Activated T-helper 1 cell treated with Interleukin-2 at 50 U/mL for 16 hours (primary cell): Measurements from ENCODE around the gene SWI5.

Experiments used
- DNase-seq: peaks from one replicate; pipeline ENCODE4 v3.0.0-alpha.2; 2020; ENCODE audit warnings: low read depth

Gene SWI5

DNA sequence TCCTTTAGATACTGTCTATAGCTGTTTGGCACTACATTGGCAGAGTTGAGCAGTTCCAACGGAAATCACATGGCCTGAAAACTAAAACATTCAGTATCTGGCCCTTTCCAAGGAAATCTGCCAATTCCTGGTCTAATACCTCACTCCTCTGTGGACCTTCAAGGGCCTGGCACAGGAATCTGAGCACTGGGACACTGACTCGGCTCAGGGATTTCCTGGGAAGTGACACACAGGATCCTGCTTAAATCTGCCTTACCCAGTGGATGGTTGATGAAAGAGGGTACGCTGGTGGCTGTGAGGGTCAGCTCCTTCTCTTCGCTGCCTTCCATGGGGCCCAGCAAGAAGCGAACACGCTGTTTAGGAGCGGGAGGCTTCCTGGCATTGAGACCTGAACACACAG, 45.3 kb downstream of the SWI5 start:
- DNase-seq: no peak

DNA sequence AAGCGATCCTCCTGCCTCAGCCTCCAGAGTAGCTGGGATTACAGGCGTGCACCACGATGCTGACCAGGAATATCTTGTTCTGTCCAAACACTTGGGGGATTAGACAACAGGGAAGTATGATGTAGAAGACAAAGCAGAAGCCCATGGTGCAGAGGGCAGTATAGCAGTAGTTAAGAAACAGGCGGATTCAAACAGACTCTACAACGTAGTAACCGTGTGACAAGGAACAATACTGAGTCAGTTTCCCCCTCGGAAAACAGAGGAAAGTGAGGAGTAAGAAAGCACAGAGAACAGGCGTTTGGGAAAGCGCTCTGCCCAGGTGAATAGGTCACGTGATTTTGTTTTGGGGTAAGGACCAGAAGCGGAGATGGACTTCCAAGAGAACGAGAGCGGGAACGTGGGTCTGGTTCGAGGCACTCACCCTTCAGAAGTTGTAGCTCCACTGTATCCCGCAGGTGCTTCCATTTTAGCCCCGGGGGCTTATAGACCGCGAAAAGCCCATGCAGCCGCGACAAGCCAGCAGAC, 45.9 kb downstream of the SWI5 start:
- DNase-seq: no peak

GRCh38 chr9:128322404-128323211, 46.5 kb downstream of the SWI5 start, which contains the start of the genes COQ4 and TRUB2:
Gene COQ4 (plus strand): TSS chr9:128322839. CDS start chr9:128322859, 20 bp downstream.
Gene TRUB2 (minus strand): TSS chr9:128322447. CDS start chr9:128322408, 39 bp downstream.
- peak; percentile 87 for DNase-seq

- DNase-seq: no peak
These were observed 47.2 kb downstream of the SWI5 start for GRCh38 chr9:128323212-128323730.

- no peak for DNase-seq
These were observed 47.7 kb downstream of the SWI5 start for GRCh38 chr9:128323791-128324190.

DNA sequence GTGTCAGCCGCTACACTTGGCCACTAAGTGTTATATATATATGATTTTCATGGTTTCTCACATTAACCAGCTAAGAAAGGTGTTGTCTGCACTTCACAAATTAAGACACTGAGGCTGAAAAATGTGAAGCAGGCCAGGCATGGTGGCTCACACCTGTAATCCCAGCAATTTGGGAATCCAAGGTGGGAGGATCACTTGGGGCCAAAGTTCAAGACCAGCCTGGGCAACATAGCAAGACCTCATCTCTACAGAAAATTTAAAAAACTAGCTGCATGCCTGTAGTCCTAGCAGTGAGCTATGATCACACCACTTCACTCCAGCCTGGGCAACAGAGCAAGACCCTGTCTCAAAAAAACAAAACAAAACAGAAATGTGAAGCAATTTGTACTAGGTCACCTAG, 48.3 kb downstream of the SWI5 start:
- no peak for DNase-seq

DNA sequence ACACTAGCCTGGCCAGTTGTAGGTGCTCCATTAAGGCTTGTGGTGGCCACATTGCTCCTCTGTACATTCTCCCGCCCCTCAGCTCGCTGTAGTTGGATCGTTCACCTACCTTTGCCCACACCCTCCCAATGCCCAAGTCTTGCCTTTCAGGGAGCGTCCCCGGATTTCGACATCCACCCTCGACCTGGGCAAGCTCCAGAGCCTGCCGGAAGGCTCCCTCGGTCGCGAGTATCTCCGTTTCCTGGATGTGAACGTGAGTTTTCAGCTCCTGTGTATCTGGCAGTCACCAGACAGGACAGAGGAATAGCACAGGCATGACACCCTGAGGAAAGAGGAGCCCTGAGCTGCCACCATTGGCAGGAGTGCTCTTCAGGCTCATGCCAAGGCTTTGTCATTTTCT, 49.6 kb downstream of the SWI5 start:
- DNase-seq: no peak

- DNase-seq: no peak
These were observed 57.4 kb downstream of the SWI5 start for GRCh38 chr9:128333451-128333869.

- DNase-seq: no peak
These were observed 59.1 kb downstream of the SWI5 start for GRCh38 chr9:128335161-128335560.

GRCh38 chr9:128335914-128336313, 59.8 kb downstream of the SWI5 start:
- DNase-seq: no peak

- no peak for DNase-seq
These were observed 61.9 kb downstream of the SWI5 start for GRCh38 chr9:128337936-128338335.
